Smooth muscle cell (in vitro differentiated cells): ENCODE results near the gene ETS1. TPM values are rescaled to one million over a fixed set of nuclear protein-coding genes. Genes with fewer than 3 reads are reported as not detected.

ENCODE experiments used
- DNase-seq: peaks from one replicate; lab custom pipeline; 2025; ENCODE audit not compliant: unreplicated experiment; lab: John Stamatoyannopoulos, UW
- H2AFZ ChIP-seq: fragments of 200-600 bp; sonication (generic); 2 replicates; pipeline ENCODE4 v1.6.0; 2016; ENCODE audit warnings: antibody characterized with exemption, low read depth, mild to moderate bottlenecking
- H3F3A ChIP-seq: fragments of 200-600 bp; sonication (generic); 2 replicates; pipeline ENCODE4 v1.6.0; 2017; ENCODE audit warnings: antibody characterized with exemption, low read depth
- H3K27ac ChIP-seq: fragments of 200-600 bp; sonication (generic); 2 replicates; pipeline ENCODE4 v1.5.1; 2016; ENCODE audit warnings: low read depth, mild to moderate bottlenecking
- H3K27me3 ChIP-seq: fragments of 200-600 bp; sonication (generic); 2 replicates; pipeline ENCODE4 v1.6.1; 2016; ENCODE audit warnings: low read depth, mild to moderate bottlenecking
- H3K36me3 ChIP-seq: fragments of 200-600 bp; sonication (generic); 2 replicates; pipeline ENCODE4 v1.5.1; 2016; ENCODE audit warnings: low read depth
- H3K4me1 ChIP-seq: fragments of 200-600 bp; sonication (generic); 2 replicates; pipeline ENCODE4 v1.5.1; 2016; ENCODE audit warnings: low read depth
- H3K4me2 ChIP-seq: fragments of 200-600 bp; sonication (generic); 2 replicates; pipeline ENCODE4 v1.6.0; 2016; ENCODE audit warnings: mild to moderate bottlenecking
- H3K4me3 ChIP-seq: fragments of 200-600 bp; sonication (generic); 2 replicates; pipeline ENCODE4 v1.5.1; 2016; ENCODE audit warnings: mild to moderate bottlenecking
- H3K79me2 ChIP-seq: fragments of 200-600 bp; sonication (generic); 2 replicates; pipeline ENCODE4 v1.6.0; 2016; ENCODE audit warnings: low read depth, mild to moderate bottlenecking
- H3K9ac ChIP-seq: fragments of 200-600 bp; sonication (generic); 2 replicates; pipeline ENCODE4 v1.6.0; 2016; ENCODE audit warnings: low read depth
- H3K9me3 ChIP-seq: fragments of 200-600 bp; sonication (generic); replicated peaks from 2 replicates; pipeline ENCODE4 v1.5.1; 2016; ENCODE audit warnings: low read depth
- H4K20me1 ChIP-seq: fragments of 200-600 bp; sonication (generic); 2 replicates; pipeline ENCODE4 v1.6.0; 2016; ENCODE audit warnings: low read depth
- CTCF ChIP-seq: fragments of 200-600 bp; sonication (generic); IDR thresholded peaks from 2 replicates; pipeline ENCODE4 v1.5.1; 2017; ENCODE audit warnings: borderline replicate concordance, mild to moderate bottlenecking, antibody characterized with exemption; ENCODE audit not compliant: insufficient read depth, poor library complexity, severe bottlenecking
- WGBS: methylation state at CpG from one replicate; pipeline ENCODE4 v1.1.7; 2016; ENCODE audit warnings: low lambda C conversion rate; 5-methylcytosine and 5-hydroxymethylcytosine counted together
- polyA plus RNA-seq: library from polyadenylated mRNA; unstranded; fragments of >200 nt; fragmentation: Nextera tagmentation; extraction: Ambion mirVana; gene quantifications from 2 replicates; pipeline ENCODE4 v1.2.1, GENCODE V29; 2016
- total RNA-seq: library from RNA; depleted of rRNA; stranded (reverse); fragments of >200 nt; gene quantifications from 2 replicates; pipeline ENCODE4 v1.2.3, GENCODE V29; 2014

Gene ETS1
- total RNA-seq (22.8 and 25.9 TPM in 2 replicates), polyA plus RNA-seq (4.1 and 7.4 TPM in 2 replicates)

GRCh38 chr11:128587415-128587814 lies at the start of gene ETS1:
Gene ETS1, minus strand, starts transcription at chr11:128587558. Its CDS starts 14,428 bp downstream, at chr11:128573130.
- Histone ChIP-seq H3K36me3 (no peaks in the 10 kb centered on the region), H3F3A (peaks cover 3% of the 10 kb centered on the region), H3K4me3 (peak within 1 kb of the TSS; percentile 44), H3K9me3 (no peaks in the 10 kb centered on the region), H3K27ac (no peak within 1 kb of the TSS), H3K9ac (peak within 1 kb of the TSS; percentile 26), H3K4me2 (peak within 1 kb of the TSS; percentile 85), H3K79me2 (no peaks in the 10 kb centered on the region), H3K27me3 (peaks cover 13% of the 10 kb centered on the region), H3K4me1 (peaks cover 17% of the 10 kb centered on the region), H2AFZ (peak within 1 kb of the TSS; percentile 39), H4K20me1 (no peaks in the 10 kb centered on the region)
- WGBS = 13% methylated on average over 4 of the region's 4 CpGs
- TF ChIP-seq CTCF = no peak
- no peak for DNase-seq

GRCh38 chr11:128634395-128634794 lies 47.0 kb upstream of the ETS1 start:
- no peak for DNase-seq
- Histone ChIP-seq H3F3A (no peaks in the 10 kb centered on the region), H4K20me1 (no peaks in the 10 kb centered on the region), H3K36me3 (no peaks in the 10 kb centered on the region), H3K79me2 (no peaks in the 10 kb centered on the region), H3K27me3 (no peaks in the 10 kb centered on the region), H2AFZ (no peak overlapping the region), H3K9ac (no peak overlapping the region), H3K9me3 (no peaks in the 10 kb centered on the region), H3K27ac (no peak overlapping the region), H3K4me3 (no peak overlapping the region), H3K4me2 (no peak overlapping the region), H3K4me1 (no peaks in the 10 kb centered on the region)
- WGBS = 100% methylated on average over 2 of the region's 2 CpGs
- no peak for TF ChIP-seq CTCF

- Histone ChIP-seq H4K20me1 (no peaks in the 10 kb centered on the region), H3K4me3 (no peak overlapping the region), H3F3A (no peaks in the 10 kb centered on the region), H2AFZ (no peak overlapping the region), H3K27ac (no peak overlapping the region), H3K9ac (no peak overlapping the region), H3K9me3 (no peaks in the 10 kb centered on the region), H3K36me3 (no peaks in the 10 kb centered on the region), H3K4me2 (no peak overlapping the region), H3K79me2 (no peaks in the 10 kb centered on the region), H3K27me3 (no peaks in the 10 kb centered on the region), H3K4me1 (no peaks in the 10 kb centered on the region)
- no peak for TF ChIP-seq CTCF
- DNase-seq = no peak
- 83% methylated on average over 8 of the region's 8 CpGs for WGBS
Measured at GRCh38 chr11:128633384-128633965, 46.1 kb upstream of the ETS1 start.
